ENCODE results near the gene HERC5.

The HERC5 gene

GRCh38 chr4:88522702-88523324 is 65.9 kb downstream of the HERC5 start:
- peak; percentile 12 for DNase-seq (ENCODE audit: low spot score)

GRCh38 chr4:88523325-88524129 is 66.6 kb downstream of the HERC5 start, which contains the start of gene PYURF:
PYURF (minus strand) TSS chr4:88523776; CDS start chr4:88523700, 76 bp downstream.
- peak; percentile 93 for DNase-seq (ENCODE audit: low spot score)

GRCh38 chr4:88524171-88524570 is 67.3 kb downstream of the HERC5 start:
- DNase-seq (ENCODE audit: low spot score): peak; percentile 25

GRCh38 chr4:88526221-88526815 is 69.4 kb downstream of the HERC5 start:
- DNase-seq (ENCODE audit: low spot score): peak; percentile 12

- DNase-seq (ENCODE audit: low spot score): no peak
Measured at GRCh38 chr4:88527787-88528186, 70.9 kb downstream of the HERC5 start.

- DNase-seq (ENCODE audit: low spot score): no peak
Measured at GRCh38 chr4:88528861-88529260, 71.9 kb downstream of the HERC5 start.

GRCh38 chr4:88531549-88531948 is 74.6 kb downstream of the HERC5 start:
- DNase-seq (ENCODE audit: low spot score): no peak

- no peak for DNase-seq (ENCODE audit: low spot score)
Measured at GRCh38 chr4:88533088-88533790, 76.3 kb downstream of the HERC5 start.

GRCh38 chr4:88533937-88534750 is 77.2 kb downstream of the HERC5 start:
- DNase-seq (ENCODE audit: low spot score): no peak

GRCh38 chr4:88535090-88535755 is 78.3 kb downstream of the HERC5 start:
- DNase-seq (ENCODE audit: low spot score): no peak

- no peak for DNase-seq (ENCODE audit: low spot score)
Measured at GRCh38 chr4:88537709-88538108, 80.8 kb downstream of the HERC5 start.

GRCh38 chr4:88539322-88540068 is 82.6 kb downstream of the HERC5 start:
- peak; percentile 33 for DNase-seq (ENCODE audit: low spot score)

- DNase-seq (ENCODE audit: low spot score): no peak
Measured at GRCh38 chr4:88549815-88550214, 92.9 kb downstream of the HERC5 start.

All from globus pallidus (tissue), 1 donor.